GM12875 (cell line): ENCODE data around the gene BICRA.

ENCODE experiments used
- H3K4me3 ChIP-seq: one replicate; pipeline ENCODE4 v1.5.1; 2011; ENCODE audit warnings: low read depth, low read length, control low read depth
- TF ChIP-seq, protein P1 (sequence below): IDR thresholded peaks from 2 replicates; pipeline ENCODE4 v1.5.1; 2011; ENCODE audit warnings: low read depth, mild to moderate bottlenecking, control low read depth, inconsistent platforms, low read length, moderate library complexity, borderline replicate concordance; ENCODE audit not compliant: insufficient read depth

The BICRA gene

DNA sequence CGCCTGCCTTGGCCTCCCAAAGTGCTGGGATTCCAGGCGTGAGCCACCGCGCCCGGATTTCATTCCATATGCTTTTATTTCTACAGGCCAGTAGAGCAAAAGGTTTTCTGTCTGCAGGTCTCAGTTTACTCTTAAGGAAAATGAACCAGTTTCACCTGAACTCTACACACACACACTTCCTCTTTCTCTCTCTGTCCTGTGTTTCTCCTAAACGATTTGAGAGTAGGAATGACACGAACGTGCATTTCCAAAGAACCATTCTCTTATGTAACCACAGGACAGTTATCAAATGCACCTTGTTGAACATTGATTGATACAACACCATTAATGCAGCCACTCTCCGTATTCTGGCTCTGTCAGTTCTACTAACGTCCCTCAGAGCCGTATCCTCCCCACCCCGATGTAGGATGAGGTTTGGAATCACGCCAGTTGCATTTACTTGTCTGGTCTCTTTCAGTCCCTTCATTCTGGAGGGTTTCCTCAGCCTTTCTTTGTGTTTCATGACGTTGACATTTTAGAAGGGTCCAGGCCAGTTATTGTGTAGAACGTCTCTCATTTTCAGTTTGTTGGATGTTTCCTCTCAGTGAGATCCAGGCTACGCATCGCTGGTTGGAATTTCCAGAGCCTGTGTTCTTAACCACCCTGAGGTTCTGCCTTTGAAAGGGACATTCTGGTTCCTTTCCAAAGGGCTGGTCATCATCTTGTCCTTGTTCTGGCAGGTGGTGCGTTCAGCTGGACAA lies 36.0 kb downstream of the BICRA start:
- TF ChIP-seq, protein P1, sequence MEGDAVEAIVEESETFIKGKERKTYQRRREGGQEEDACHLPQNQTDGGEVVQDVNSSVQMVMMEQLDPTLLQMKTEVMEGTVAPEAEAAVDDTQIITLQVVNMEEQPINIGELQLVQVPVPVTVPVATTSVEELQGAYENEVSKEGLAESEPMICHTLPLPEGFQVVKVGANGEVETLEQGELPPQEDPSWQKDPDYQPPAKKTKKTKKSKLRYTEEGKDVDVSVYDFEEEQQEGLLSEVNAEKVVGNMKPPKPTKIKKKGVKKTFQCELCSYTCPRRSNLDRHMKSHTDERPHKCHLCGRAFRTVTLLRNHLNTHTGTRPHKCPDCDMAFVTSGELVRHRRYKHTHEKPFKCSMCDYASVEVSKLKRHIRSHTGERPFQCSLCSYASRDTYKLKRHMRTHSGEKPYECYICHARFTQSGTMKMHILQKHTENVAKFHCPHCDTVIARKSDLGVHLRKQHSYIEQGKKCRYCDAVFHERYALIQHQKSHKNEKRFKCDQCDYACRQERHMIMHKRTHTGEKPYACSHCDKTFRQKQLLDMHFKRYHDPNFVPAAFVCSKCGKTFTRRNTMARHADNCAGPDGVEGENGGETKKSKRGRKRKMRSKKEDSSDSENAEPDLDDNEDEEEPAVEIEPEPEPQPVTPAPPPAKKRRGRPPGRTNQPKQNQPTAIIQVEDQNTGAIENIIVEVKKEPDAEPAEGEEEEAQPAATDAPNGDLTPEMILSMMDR = no peak
- no peak overlapping the region for H3K4me3 ChIP-seq

- H3K4me3 ChIP-seq = no peak overlapping the region
- TF ChIP-seq, protein P1 = no peak
Measured at GRCh38 chr19:47646924-47647323, 38.0 kb downstream of the BICRA start.

- no peak overlapping the region for H3K4me3 ChIP-seq
- TF ChIP-seq, protein P1 = no peak
Measured at GRCh38 chr19:47649588-47649987, 40.7 kb downstream of the BICRA start.

DNA sequence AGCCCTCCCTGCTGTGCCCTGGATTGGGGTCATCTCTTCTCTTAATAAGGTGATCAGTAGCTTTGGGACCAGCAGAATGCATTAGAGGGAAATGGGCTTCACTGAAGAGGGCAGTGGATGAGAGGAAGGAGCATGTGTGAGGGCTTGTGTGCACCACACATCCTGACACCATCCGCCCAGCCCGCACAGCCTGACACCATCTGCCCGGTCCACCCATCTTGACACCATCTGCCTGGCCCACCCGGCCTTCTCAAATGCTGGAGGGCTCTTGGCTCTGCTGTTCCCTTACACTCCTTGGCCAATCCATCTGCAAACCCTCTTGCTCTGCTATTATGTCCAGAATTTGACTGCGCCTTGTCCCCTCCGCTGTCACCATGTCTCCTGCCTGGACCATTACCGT lies 41.8 kb downstream of the BICRA start:
- H3K4me3 ChIP-seq = no peak overlapping the region
- TF ChIP-seq, protein P1 = no peak

DNA sequence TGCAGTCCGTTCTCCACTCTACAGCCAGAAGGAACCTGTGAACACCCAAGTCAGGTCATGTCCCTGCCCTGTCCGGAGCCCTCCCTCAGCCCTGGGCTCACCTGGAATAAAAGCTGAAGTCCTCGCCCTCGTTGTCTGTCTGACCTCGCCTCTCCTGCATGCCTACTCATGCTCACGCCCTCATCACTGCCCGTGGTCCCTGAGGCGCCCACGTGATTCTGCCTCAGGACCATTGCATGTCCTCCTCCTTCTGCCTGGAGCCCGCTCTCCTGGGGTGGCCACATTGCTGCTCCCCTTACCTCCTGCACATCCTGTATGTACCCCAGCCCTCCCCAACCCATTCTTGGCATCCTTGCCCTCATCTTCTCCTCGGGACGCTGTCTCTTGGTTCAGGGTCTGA lies 42.2 kb downstream of the BICRA start:
- no peak overlapping the region for H3K4me3 ChIP-seq
- TF ChIP-seq, protein P1 = no peak

DNA sequence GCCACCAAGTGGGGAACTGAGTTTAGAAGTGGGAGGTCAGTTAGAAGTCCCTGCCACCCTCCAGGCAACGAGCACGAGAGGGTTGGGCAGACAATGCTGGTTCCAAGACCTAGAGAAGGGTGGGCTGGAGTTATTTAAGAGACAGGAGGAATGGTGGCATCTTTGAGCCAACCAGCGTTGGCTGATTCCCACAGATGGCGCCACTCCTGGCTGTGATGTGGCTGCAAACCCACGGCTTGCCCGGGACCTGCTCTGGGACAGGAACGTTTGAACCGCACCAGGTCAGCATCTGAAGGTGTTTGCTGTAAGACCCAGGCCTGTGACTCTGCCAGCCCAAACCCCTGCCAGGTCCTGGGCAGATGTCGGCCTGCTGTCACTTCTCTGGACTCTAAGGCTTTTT lies 42.8 kb downstream of the BICRA start:
- H3K4me3 ChIP-seq = no peak overlapping the region
- TF ChIP-seq, protein P1 = no peak

DNA sequence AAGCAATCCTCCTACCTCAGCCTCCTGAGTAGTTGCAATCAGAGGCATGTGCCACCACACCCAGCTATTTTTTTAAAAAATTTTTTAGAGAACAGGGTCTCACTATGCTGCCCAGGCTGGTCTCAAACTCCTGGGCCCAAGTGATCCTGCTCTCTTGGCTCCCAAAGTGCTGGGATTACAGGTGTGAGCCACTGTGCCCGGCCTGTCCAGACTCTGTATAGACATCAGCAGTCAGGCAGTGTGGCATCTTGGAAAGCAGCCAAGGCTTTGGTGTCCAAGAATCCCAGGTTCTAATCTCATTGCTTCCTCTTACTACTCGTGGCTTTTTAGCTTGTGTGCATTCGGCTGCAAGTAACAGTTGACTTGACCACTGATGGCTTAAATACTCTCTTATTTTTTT lies 43.4 kb downstream of the BICRA start:
- TF ChIP-seq, protein P1 = no peak

More for the DNA sequence above, 43.4 kb downstream of the BICRA start:
- H3K4me3 ChIP-seq = no peak overlapping the region
